Keratinocyte (primary cell): ENCODE data around the gene CYLC1. TPM values are rescaled to one million over a fixed set of nuclear protein-coding genes. Genes with fewer than 3 reads are reported as not detected.

Source experiments
- DNase-seq: peaks from one replicate; pipeline ENCODE4 v3.0.0-alpha.2; 2011; ENCODE audit warnings: low read depth, missing footprints, low spot score
- FAIRE-seq: peaks from 2 replicates; lab custom pipeline; 2011; peaks lifted over from hg19 to GRCh38; lab: Jason Lieb, UNC
- H2AFZ ChIP-seq: 2 replicates; pipeline ENCODE4 v1.6.0; 2012; ENCODE audit warnings: low read length, control low read depth, inconsistent platforms; ENCODE audit not compliant: control insufficient read depth
- H3K27ac ChIP-seq: 2 replicates; pipeline ENCODE4 v1.5.1; 2011; ENCODE audit warnings: low read length; ENCODE audit not compliant: control insufficient read depth, insufficient read depth
- H3K27me3 ChIP-seq: 3 replicates; pipeline ENCODE4 v1.6.0; 2011; ENCODE audit warnings: low read length; ENCODE audit not compliant: control insufficient read depth, insufficient read depth; ENCODE audit errors: extremely low read depth
- H3K36me3 ChIP-seq, 2 experiments: 2 replicates in 1 of 2; 3 replicates in 1 of 2; pipeline ENCODE4 v1.5.1; 2011; ENCODE audit warnings: low read length in 2 of 2, mild to moderate bottlenecking in 1 of 2; ENCODE audit not compliant: control insufficient read depth in 2 of 2, insufficient read depth in 2 of 2; ENCODE audit errors: extremely low read depth in 1 of 2
- H3K4me1 ChIP-seq: 3 replicates; pipeline ENCODE4 v1.5.1; 2011; ENCODE audit warnings: low read length; ENCODE audit not compliant: control insufficient read depth, insufficient read depth; ENCODE audit errors: extremely low read depth
- H3K4me2 ChIP-seq: 3 replicates; pipeline ENCODE4 v1.6.0; 2011; ENCODE audit warnings: low read depth, low read length; ENCODE audit not compliant: control insufficient read depth, insufficient read depth; ENCODE audit errors: extremely low read depth
- H3K4me3 ChIP-seq, 3 experiments: fragments of 200-600 bp in 1 of 3; sonication (generic) in 1 of 3; 2 replicates in 2 of 3; 3 replicates in 1 of 3; pipeline ENCODE4 v1.5.1; 2011 to 2016; ENCODE audit warnings: low read length in 3 of 3, mild to moderate bottlenecking in 3 of 3, control low read depth in 2 of 3, inconsistent platforms in 1 of 3, low read depth in 1 of 3, mixed read lengths in 1 of 3, mixed run types in 1 of 3, moderate library complexity in 1 of 3; ENCODE audit not compliant: control insufficient read depth in 2 of 3, insufficient read depth in 2 of 3; ENCODE audit errors: extremely low read depth in 1 of 3
- H3K79me2 ChIP-seq: 2 replicates; pipeline ENCODE4 v1.6.0; 2012; ENCODE audit warnings: low read length; ENCODE audit not compliant: control insufficient read depth, insufficient read depth
- H3K9ac ChIP-seq: 3 replicates; pipeline ENCODE4 v1.6.0; 2011; ENCODE audit warnings: low read length; ENCODE audit not compliant: control insufficient read depth, insufficient read depth; ENCODE audit errors: extremely low read depth
- H3K9me1 ChIP-seq: 3 replicates; pipeline ENCODE4 v1.6.0; 2011; ENCODE audit warnings: low read length; ENCODE audit not compliant: control insufficient read depth, insufficient read depth; ENCODE audit errors: extremely low read depth
- H3K9me3 ChIP-seq: 2 replicates; pipeline ENCODE4 v1.5.1; 2012; ENCODE audit warnings: low read depth, low read length; ENCODE audit not compliant: control insufficient read depth
- H4K20me1 ChIP-seq: 3 replicates; pipeline ENCODE4 v1.6.0; 2011; ENCODE audit warnings: low read length; ENCODE audit not compliant: control insufficient read depth, insufficient read depth; ENCODE audit errors: extremely low read depth
- EZH2 ChIP-seq: IDR thresholded peaks from one replicate; pipeline ENCODE4 v1.6.1; 2012; ENCODE audit warnings: inconsistent platforms, mild to moderate bottlenecking, low read length, moderate library complexity
- dilution Hi-C: fragments of 300-500 bp; cut with MboI; formaldehyde crosslinking; loops from one replicate; pipeline ENCODE4 v1.7.0; 2020; ENCODE audit warnings: low sequenced_read_pairs; ENCODE audit not compliant: extremely low pct_ligation_motif_present
- polyA plus RNA-seq, 5 experiments: library from polyadenylated mRNA; depleted of rRNA in 3 of 5; stranded (reverse) in 3 of 5; stranded (forward) in 1 of 5; unstranded in 1 of 5; fragments of >200 nt; gene quantifications; 1 replicate in 1 of 5; 2 replicates in 3 of 5; 3 replicates in 1 of 5; pipeline versions ENCODE4 v1.2.1 to v1.2.3, GENCODE V29; 2011 to 2012; ENCODE audit warnings: missing spikeins in 2 of 5, low read depth in 1 of 5, low replicate concordance in 1 of 5
- TF ChIP-seq, protein P1 (sequence below), 3 experiments: IDR thresholded peaks in 1 of 3; conservative IDR thresholded peaks in 1 of 3; optimal IDR thresholded peaks in 1 of 3; 2 replicates in 2 of 3; 3 replicates in 1 of 3; pipeline versions ENCODE3 to v1.5.1; 2011; ENCODE audit warnings: low read length in 3 of 3, mild to moderate bottlenecking in 3 of 3, moderate library complexity in 2 of 3, control low read depth in 1 of 3, inconsistent platforms in 1 of 3; ENCODE audit not compliant: insufficient read depth in 2 of 3; ENCODE audit errors: extremely low read depth in 1 of 3

Gene CYLC1
- polyA plus RNA-seq, 1 donor (not counting 4 experiments of a cell fraction or from before 2014, with no cell fraction given): not detected

DNA sequence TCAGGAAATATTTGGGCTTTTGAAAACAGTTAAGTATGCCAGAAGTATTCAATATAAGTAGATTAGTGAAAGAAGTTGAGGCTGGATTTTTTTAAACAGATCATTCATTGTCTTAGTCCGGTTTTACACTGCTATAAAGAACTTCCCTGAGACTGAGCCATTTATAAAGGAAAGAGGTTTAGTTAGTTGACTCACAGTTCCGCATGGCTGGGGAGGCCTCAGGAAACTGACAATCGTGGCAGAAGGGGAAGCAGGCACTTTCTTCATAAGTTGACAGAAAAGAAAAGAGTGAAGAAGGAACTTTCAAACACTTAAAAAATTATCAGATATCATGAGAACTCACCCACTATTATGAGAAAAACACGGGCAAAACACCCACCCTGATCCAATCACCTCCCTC, 31.1 kb upstream of the CYLC1 start:
- Histone ChIP-seq H3K9ac (no peak overlapping the region), H3K27ac (no peak overlapping the region), H4K20me1 (no peaks in the 10 kb centered on the region), H3K4me2 (no peak overlapping the region), H3K36me3 (no peaks in the 10 kb centered on the region), H3K79me2 (no peaks in the 10 kb centered on the region), H2AFZ (no peak overlapping the region), H3K9me1 (no peaks in the 10 kb centered on the region), H3K27me3 (no peaks in the 10 kb centered on the region), H3K4me3 (no peak overlapping the region), H3K4me1 (no peaks in the 10 kb centered on the region), H3K9me3 (no peaks in the 10 kb centered on the region)
- TF ChIP-seq, protein P1, sequence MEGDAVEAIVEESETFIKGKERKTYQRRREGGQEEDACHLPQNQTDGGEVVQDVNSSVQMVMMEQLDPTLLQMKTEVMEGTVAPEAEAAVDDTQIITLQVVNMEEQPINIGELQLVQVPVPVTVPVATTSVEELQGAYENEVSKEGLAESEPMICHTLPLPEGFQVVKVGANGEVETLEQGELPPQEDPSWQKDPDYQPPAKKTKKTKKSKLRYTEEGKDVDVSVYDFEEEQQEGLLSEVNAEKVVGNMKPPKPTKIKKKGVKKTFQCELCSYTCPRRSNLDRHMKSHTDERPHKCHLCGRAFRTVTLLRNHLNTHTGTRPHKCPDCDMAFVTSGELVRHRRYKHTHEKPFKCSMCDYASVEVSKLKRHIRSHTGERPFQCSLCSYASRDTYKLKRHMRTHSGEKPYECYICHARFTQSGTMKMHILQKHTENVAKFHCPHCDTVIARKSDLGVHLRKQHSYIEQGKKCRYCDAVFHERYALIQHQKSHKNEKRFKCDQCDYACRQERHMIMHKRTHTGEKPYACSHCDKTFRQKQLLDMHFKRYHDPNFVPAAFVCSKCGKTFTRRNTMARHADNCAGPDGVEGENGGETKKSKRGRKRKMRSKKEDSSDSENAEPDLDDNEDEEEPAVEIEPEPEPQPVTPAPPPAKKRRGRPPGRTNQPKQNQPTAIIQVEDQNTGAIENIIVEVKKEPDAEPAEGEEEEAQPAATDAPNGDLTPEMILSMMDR (optimal IDR thresholded peaks at IDR 0.05 in 1 of 3, IDR thresholded peaks at IDR 0.05 in 1 of 3, conservative IDR thresholded peaks at IDR 0.05 in 1 of 3; ENCODE audit: extremely low read depth in 1 of 3, insufficient read depth in 2 of 3, low read length in 3 of 3): no peak
- TF ChIP-seq EZH2: no peak
- FAIRE-seq (no peak), DNase-seq (no peak)
- dilution Hi-C loops: no loop called here

DNA sequence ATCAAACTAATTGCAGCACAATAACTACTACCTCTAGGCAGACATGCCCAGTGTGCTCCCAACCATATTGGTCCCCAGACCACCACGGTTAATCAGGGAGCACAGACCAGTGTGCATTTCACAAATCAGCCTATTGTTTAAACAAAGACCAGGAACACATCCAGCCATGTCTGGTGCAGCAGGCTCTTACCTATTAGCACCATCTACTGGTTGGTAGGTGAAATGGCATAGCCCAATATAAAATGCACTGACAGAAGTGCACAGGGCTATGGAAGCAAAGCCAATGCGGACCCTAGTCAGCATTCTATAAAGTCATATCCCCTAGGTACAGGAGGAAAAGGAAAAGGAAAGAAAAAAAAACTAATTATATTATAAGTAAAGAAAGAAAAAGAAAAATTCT, 15.5 kb upstream of the CYLC1 start:
- no peak for DNase-seq

More for the DNA sequence above, 15.5 kb upstream of the CYLC1 start:
- Histone ChIP-seq H2AFZ (no peak overlapping the region), H3K27ac (no peak overlapping the region), H3K4me1 (no peaks in the 10 kb centered on the region), H3K9me1 (no peaks in the 10 kb centered on the region), H3K36me3 (no peaks in the 10 kb centered on the region), H3K79me2 (no peaks in the 10 kb centered on the region), H3K27me3 (no peaks in the 10 kb centered on the region), H4K20me1 (no peaks in the 10 kb centered on the region), H3K9ac (no peak overlapping the region), H3K4me3 (no peak overlapping the region), H3K4me2 (no peak overlapping the region), H3K9me3 (no peaks in the 10 kb centered on the region)
- no peak for FAIRE-seq
- dilution Hi-C loops: no loop called here
- TF ChIP-seq EZH2: no peak
- TF ChIP-seq, protein P1 (optimal IDR thresholded peaks at IDR 0.05 in 1 of 3, IDR thresholded peaks at IDR 0.05 in 1 of 3, conservative IDR thresholded peaks at IDR 0.05 in 1 of 3; ENCODE audit: extremely low read depth in 1 of 3, insufficient read depth in 2 of 3, low read length in 3 of 3): peak; percentile 65 to 85 (median 73)
